Measurements from ENCODE around the gene SLC16A11. TPM values are rescaled to one million over a fixed set of nuclear protein-coding genes. Genes with fewer than 3 reads are reported as not detected.
"Not testable (repeated sequence)": the region's sequence is repeated elsewhere in the genome, so short reads cannot be mapped to it uniquely, and the experiment has no call there.

SLC16A11 gene
- polyA plus RNA-seq, 1 donor from 2014 or later: 3.4 TPM

- Mint-ChIP-seq H3K4me1 (peaks cover 0 to 3% (median 0%) of the 10 kb centered on the region in 3 donors), H3K36me3 (peaks cover 7% of the 10 kb centered on the region), H3K4me3 (no peak within 1 kb of the TSS), H3K27ac (no peak within 1 kb of the TSS), H3K27me3 (no peaks in the 10 kb centered on the region), H3K9me3 (no peaks in the 10 kb centered on the region)
These were observed 48.2 kb downstream of the SLC16A11 start, which contains the start of gene ALOX12 for GRCh38 chr17:6995500-6996255. TSS of gene ALOX12 (plus strand) at chr17:6996049. CDS start at chr17:6996118, 69 bp downstream.

- Mint-ChIP-seq H3K36me3 (peaks cover 7% of the 10 kb centered on the region), H3K27me3 (no peaks in the 10 kb centered on the region), H3K4me3 (no peak overlapping the region), H3K4me1 (peaks cover 0 to 3% (median 0%) of the 10 kb centered on the region in 3 donors), H3K9me3 (no peaks in the 10 kb centered on the region), H3K27ac (no peak overlapping the region)
These were observed 49.1 kb downstream of the SLC16A11 start for GRCh38 chr17:6994666-6995256.

GRCh38 chr17:6994118-6994598, 49.7 kb downstream of the SLC16A11 start:
- Mint-ChIP-seq H3K9me3 (no peaks in the 10 kb centered on the region), H3K4me1 (no peaks in the 10 kb centered on the region), H3K27me3 (no peaks in the 10 kb centered on the region), H3K36me3 (peaks cover 7% of the 10 kb centered on the region), H3K4me3 (no peak overlapping the region), H3K27ac (no peak overlapping the region)

- not testable (repeated sequence) for H3K27me3 Mint-ChIP-seq, H3K9me3 Mint-ChIP-seq, H3K4me1 Mint-ChIP-seq, H3K36me3 Mint-ChIP-seq, H3K27ac Mint-ChIP-seq, H3K4me3 Mint-ChIP-seq
These were observed 50.3 kb downstream of the SLC16A11 start for GRCh38 chr17:6993613-6994056.

Other genes with a start within 250 kb of the SLC16A11 start
- gene TEKT1, start 212.4 kb downstream of the SLC16A11 start, polyA plus RNA-seq: not detected
- gene ALOX12, start 48.0 kb downstream of the SLC16A11 start, polyA plus RNA-seq: 1.4 TPM
- gene RNASEK, start 31.5 kb downstream of the SLC16A11 start, polyA plus RNA-seq: 984 TPM
- gene BCL6B, start 21.0 kb downstream of the SLC16A11 start, polyA plus RNA-seq: 0.33 TPM
- gene SLC16A13, start 8.1 kb downstream of the SLC16A11 start, polyA plus RNA-seq: 3.3 TPM
- gene CLEC10A, start 36.2 kb upstream of the SLC16A11 start, polyA plus RNA-seq: not detected
- gene ASGR2, start 70.7 kb upstream of the SLC16A11 start, polyA plus RNA-seq: 0.60 TPM
- 0.50 TPM for gene ASGR1, start 135.3 kb upstream of the SLC16A11 start, polyA plus RNA-seq
- 0.38 TPM for gene DLG4, start 175.7 kb upstream of the SLC16A11 start, polyA plus RNA-seq
- 88.6 TPM for gene ACADVL, start 175.8 kb upstream of the SLC16A11 start, polyA plus RNA-seq
- gene DVL2, start 190.4 kb upstream of the SLC16A11 start, polyA plus RNA-seq: 32.3 TPM
- 38.2 TPM for gene PHF23, start 195.4 kb upstream of the SLC16A11 start, polyA plus RNA-seq
- 1,138 TPM for gene GABARAP, start 198.4 kb upstream of the SLC16A11 start, polyA plus RNA-seq
- gene CTDNEP1, start 207.6 kb upstream of the SLC16A11 start, polyA plus RNA-seq: 48.7 TPM
- 86.8 TPM for gene ELP5, start 208.1 kb upstream of the SLC16A11 start, polyA plus RNA-seq
- 1.2 TPM for gene CLDN7, start 218.4 kb upstream of the SLC16A11 start, polyA plus RNA-seq
- gene SLC2A4, start 237.6 kb upstream of the SLC16A11 start, polyA plus RNA-seq: not detected